ENCODE data around the gene RAMACL.

RAMACL gene

GRCh38 chr6:166556863-166557322 is 29.6 kb downstream of the RAMACL start:
- DNase-seq (ENCODE audit: low spot score) = no peak
- in situ Hi-C loops (cut with MboI; ENCODE audit: low pct_unique_long_range_greater_than_20kb, low sequenced_read_pairs, unreplicated experiment) = no loop called here

GRCh38 chr6:166556336-166556735 is 30.1 kb downstream of the RAMACL start:
- no peak for TF ChIP-seq CTCF (IDR thresholded peaks at IDR 0.05; ENCODE audit: extremely low read depth, insufficient read depth, missing control alignments)
- in situ Hi-C loops (cut with MboI; ENCODE audit: low pct_unique_long_range_greater_than_20kb, low sequenced_read_pairs, unreplicated experiment) = no loop called here
- no peak for DNase-seq (ENCODE audit: low spot score)

More at GRCh38 chr6:166556863-166557322, 29.6 kb downstream of the RAMACL start:
- TF ChIP-seq CTCF (IDR thresholded peaks at IDR 0.05; ENCODE audit: extremely low read depth, insufficient read depth, missing control alignments) = no peak

GRCh38 chr6:166555086-166555485 is 31.4 kb downstream of the RAMACL start:
- TF ChIP-seq CTCF (IDR thresholded peaks at IDR 0.05; ENCODE audit: extremely low read depth, insufficient read depth, missing control alignments) = no peak
- DNase-seq (ENCODE audit: low spot score) = no peak
- in situ Hi-C loops (cut with MboI; ENCODE audit: low pct_unique_long_range_greater_than_20kb, low sequenced_read_pairs, unreplicated experiment) = no loop called here

GRCh38 chr6:166554316-166554715 is 32.2 kb downstream of the RAMACL start:
- in situ Hi-C loops (cut with MboI; ENCODE audit: low pct_unique_long_range_greater_than_20kb, low sequenced_read_pairs, unreplicated experiment) = no loop called here
- no peak for TF ChIP-seq CTCF (IDR thresholded peaks at IDR 0.05; ENCODE audit: extremely low read depth, insufficient read depth, missing control alignments)
- no peak for DNase-seq (ENCODE audit: low spot score)

GRCh38 chr6:166553563-166554271 is 32.8 kb downstream of the RAMACL start:
- no peak for DNase-seq (ENCODE audit: low spot score)

GRCh38 chr6:166552600-166552999 is 33.9 kb downstream of the RAMACL start:
- TF ChIP-seq CTCF (IDR thresholded peaks at IDR 0.05; ENCODE audit: extremely low read depth, insufficient read depth, missing control alignments) = no peak
- DNase-seq (ENCODE audit: low spot score) = no peak
- in situ Hi-C loops (cut with MboI; ENCODE audit: low pct_unique_long_range_greater_than_20kb, low sequenced_read_pairs, unreplicated experiment) = no loop called here

More at GRCh38 chr6:166553563-166554271, 32.8 kb downstream of the RAMACL start:
- TF ChIP-seq CTCF (IDR thresholded peaks at IDR 0.05; ENCODE audit: extremely low read depth, insufficient read depth, missing control alignments) = no peak
- in situ Hi-C loops (cut with MboI; ENCODE audit: low pct_unique_long_range_greater_than_20kb, low sequenced_read_pairs, unreplicated experiment) = no loop called here
